ENCODE results near the gene CD164L2.

Gene CD164L2

GRCh38 chr1:27405074-27405473 is 21.9 kb upstream of the CD164L2 start:
- H3K79me2 ChIP-seq (ENCODE audit: insufficient read depth, low read length) = no peaks in the 10 kb centered on the region
- no peaks in the 10 kb centered on the region for H4K20me1 ChIP-seq (ENCODE audit: low read depth, low read length)
- no peaks in the 10 kb centered on the region for H3K9me2 ChIP-seq (replicated peaks; ENCODE audit: insufficient read depth, low read length)
- H3K36me3 ChIP-seq (ENCODE audit: low read length) = 0 out of 2 replicates have a peak, but pooled peaks cover 3% of the 10 kb centered on the region
- H2AFZ ChIP-seq (ENCODE audit: low read depth, low read length, severe bottlenecking) = no peak overlapping the region
- H3K9ac ChIP-seq (ENCODE audit: low read length) = no peak overlapping the region
- no peak for TF ChIP-seq EZH2phosphoT487 (conservative IDR thresholded peaks at IDR 0.05; ENCODE audit: low read length)
- TF ChIP-seq CTCF (IDR thresholded peaks at IDR 0.05; ENCODE audit: insufficient read depth, low read length, poor library complexity, severe bottlenecking) = no peak
- no peaks in the 10 kb centered on the region for H3K9me3 ChIP-seq (ENCODE audit: insufficient read depth, low read length)
- H3K4me3 ChIP-seq (ENCODE audit: insufficient read depth, low read length, poor library complexity, severe bottlenecking) = no peak overlapping the region
- no peak overlapping the region for H3K4me2 ChIP-seq (ENCODE audit: low read depth, low read length, poor library complexity, severe bottlenecking)
- no peak overlapping the region for H3K27ac ChIP-seq (ENCODE audit: low read depth, low read length)
- H3F3A ChIP-seq (ENCODE audit: insufficient read depth) = peaks cover 5% of the 10 kb centered on the region; the same call in 1 of the 2 replicates
- H3K27me3 ChIP-seq (ENCODE audit: low read length) = no peaks in the 10 kb centered on the region

DNA sequence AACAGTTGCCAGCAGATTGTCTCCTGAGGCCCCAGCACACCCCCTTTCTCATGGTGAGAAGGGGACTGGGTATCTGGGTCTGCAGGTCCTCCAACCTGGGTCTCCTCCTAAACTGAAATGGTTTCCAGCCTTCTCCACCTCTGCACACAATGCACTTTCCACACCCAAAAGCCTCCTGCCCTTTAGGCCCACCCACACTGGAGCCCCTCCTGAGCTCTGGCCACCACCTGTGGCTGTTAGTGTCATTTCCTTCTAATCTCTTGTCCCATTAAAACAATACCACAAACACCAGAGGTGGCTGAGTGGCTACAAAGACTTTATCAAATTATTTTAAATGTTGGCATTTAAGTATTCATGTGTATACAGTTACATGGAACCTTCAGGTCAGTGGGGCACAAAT is 20.8 kb upstream of the CD164L2 start:
- Histone ChIP-seq H3K79me2 (ENCODE audit: insufficient read depth, low read length) (no peaks in the 10 kb centered on the region), H2AFZ (ENCODE audit: low read depth, low read length, severe bottlenecking) (no peak overlapping the region), H3K27ac (ENCODE audit: low read depth, low read length) (0 out of 2 replicates have a peak overlapping the region, but pooled peaks have one; percentile 11), H3F3A (ENCODE audit: insufficient read depth) (peaks cover 5% of the 10 kb centered on the region; the same call in 1 of the 2 replicates), H3K4me2 (ENCODE audit: low read depth, low read length, poor library complexity, severe bottlenecking) (no peak overlapping the region), H3K9me2 (replicated peaks; ENCODE audit: insufficient read depth, low read length) (no peaks in the 10 kb centered on the region), H3K4me3 (ENCODE audit: insufficient read depth, low read length, poor library complexity, severe bottlenecking) (no peak overlapping the region), H3K27me3 (ENCODE audit: low read length) (no peaks in the 10 kb centered on the region), H3K9me3 (ENCODE audit: insufficient read depth, low read length) (no peaks in the 10 kb centered on the region), H4K20me1 (ENCODE audit: low read depth, low read length) (no peaks in the 10 kb centered on the region), H3K9ac (ENCODE audit: low read length) (no peak overlapping the region), H3K36me3 (ENCODE audit: low read length) (0 out of 2 replicates have a peak, but pooled peaks cover 3% of the 10 kb centered on the region)
- TF ChIP-seq CTCF (IDR thresholded peaks at IDR 0.05; ENCODE audit: insufficient read depth, low read length, poor library complexity, severe bottlenecking) (no peak), EZH2phosphoT487 (conservative IDR thresholded peaks at IDR 0.05; ENCODE audit: low read length) (no peak)

GRCh38 chr1:27403065-27403726 is 20.1 kb upstream of the CD164L2 start:
- Histone ChIP-seq H4K20me1 (ENCODE audit: low read depth, low read length) (no peaks in the 10 kb centered on the region), H3K9me2 (replicated peaks; ENCODE audit: insufficient read depth, low read length) (no peaks in the 10 kb centered on the region), H3K4me2 (ENCODE audit: low read depth, low read length, poor library complexity, severe bottlenecking) (no peak overlapping the region), H3K36me3 (ENCODE audit: low read length) (no peaks in the 10 kb centered on the region), H3K27me3 (ENCODE audit: low read length) (no peaks in the 10 kb centered on the region), H3K27ac (ENCODE audit: low read depth, low read length) (0 out of 2 replicates have a peak overlapping the region, but pooled peaks have one; percentile 11), H3F3A (ENCODE audit: insufficient read depth) (peaks cover 5% of the 10 kb centered on the region; the same call in 1 of the 2 replicates), H3K79me2 (ENCODE audit: insufficient read depth, low read length) (no peaks in the 10 kb centered on the region), H3K9ac (ENCODE audit: low read length) (no peak overlapping the region), H3K9me3 (ENCODE audit: insufficient read depth, low read length) (no peaks in the 10 kb centered on the region), H3K4me3 (ENCODE audit: insufficient read depth, low read length, poor library complexity, severe bottlenecking) (no peak overlapping the region), H2AFZ (ENCODE audit: low read depth, low read length, severe bottlenecking) (no peak overlapping the region)
- TF ChIP-seq CTCF (IDR thresholded peaks at IDR 0.05; ENCODE audit: insufficient read depth, low read length, poor library complexity, severe bottlenecking) (no peak), EZH2phosphoT487 (conservative IDR thresholded peaks at IDR 0.05; ENCODE audit: low read length) (no peak)

Data from SU-DHL-6 (cell line).